Measurements from ENCODE around the gene GBGT1.

DNA sequence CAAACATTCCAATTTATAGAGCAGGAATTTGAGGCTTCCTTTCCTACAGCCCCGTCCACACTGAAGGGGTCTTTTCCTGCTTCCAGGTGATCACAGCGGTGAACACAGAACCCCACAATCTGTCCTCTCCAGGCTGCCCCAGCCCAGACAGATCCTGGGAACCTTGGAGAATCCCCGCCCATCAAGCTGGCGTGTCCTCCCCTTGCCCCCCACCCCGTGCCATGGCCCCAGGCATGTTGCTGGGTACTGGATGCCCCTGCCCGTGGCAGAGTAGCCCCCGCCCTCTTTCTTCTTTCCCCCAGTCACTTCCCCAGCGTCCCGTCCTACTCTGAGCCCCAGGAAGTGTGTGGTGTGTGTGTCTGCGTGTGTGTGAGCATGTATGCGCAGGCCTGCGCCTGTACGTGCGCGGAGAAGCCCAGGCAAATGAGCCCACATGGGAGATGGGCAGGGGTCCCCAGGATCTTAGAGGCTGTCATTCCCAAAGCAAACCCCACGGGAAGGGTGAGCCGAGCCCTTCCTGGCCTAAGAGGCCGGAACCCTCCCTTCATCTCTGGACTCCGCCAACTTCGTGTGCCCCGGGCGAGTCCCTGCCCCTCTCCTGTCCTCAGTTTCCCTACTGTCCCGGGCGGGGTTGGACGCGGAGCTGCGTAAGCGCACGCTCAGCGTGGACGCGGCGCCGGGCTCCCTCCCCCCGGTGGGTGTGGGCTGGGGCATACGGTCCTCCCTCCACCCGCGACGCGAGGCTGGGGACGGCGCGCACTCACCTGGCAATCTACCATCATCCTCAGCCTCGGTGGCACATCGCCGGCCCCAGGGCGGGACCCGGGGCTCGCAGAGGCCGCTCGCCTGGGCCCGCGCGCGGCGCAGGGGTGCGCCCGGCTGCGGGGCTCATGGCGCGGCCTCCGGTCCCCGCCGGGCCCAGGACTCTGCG lies 15.2 kb downstream of the GBGT1 start:
- TF ChIP-seq, protein P1, sequence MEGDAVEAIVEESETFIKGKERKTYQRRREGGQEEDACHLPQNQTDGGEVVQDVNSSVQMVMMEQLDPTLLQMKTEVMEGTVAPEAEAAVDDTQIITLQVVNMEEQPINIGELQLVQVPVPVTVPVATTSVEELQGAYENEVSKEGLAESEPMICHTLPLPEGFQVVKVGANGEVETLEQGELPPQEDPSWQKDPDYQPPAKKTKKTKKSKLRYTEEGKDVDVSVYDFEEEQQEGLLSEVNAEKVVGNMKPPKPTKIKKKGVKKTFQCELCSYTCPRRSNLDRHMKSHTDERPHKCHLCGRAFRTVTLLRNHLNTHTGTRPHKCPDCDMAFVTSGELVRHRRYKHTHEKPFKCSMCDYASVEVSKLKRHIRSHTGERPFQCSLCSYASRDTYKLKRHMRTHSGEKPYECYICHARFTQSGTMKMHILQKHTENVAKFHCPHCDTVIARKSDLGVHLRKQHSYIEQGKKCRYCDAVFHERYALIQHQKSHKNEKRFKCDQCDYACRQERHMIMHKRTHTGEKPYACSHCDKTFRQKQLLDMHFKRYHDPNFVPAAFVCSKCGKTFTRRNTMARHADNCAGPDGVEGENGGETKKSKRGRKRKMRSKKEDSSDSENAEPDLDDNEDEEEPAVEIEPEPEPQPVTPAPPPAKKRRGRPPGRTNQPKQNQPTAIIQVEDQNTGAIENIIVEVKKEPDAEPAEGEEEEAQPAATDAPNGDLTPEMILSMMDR (IDR thresholded peaks at IDR 0.05) = no peak
- no peak for TF ChIP-seq EZH2 (IDR thresholded peaks at IDR 0.05; ENCODE audit: borderline replicate concordance, insufficient read depth, low read depth, low read length, poor library complexity, severe bottlenecking)

All from B cell (primary cell).